ENCODE data around the gene BLCAP.
A peak's percentile ranks its signal among the peaks of the same experiment; 100 is the strongest.

Gene BLCAP

GRCh38 chr20:37530696-37531095 is 3.0 kb upstream of the BLCAP start:
- no peak for DNase-seq (ENCODE audit: low spot score)
- no peak for TF ChIP-seq CTCF (IDR thresholded peaks at IDR 0.05; ENCODE audit: extremely low read depth, insufficient read depth, missing control alignments)
- in situ Hi-C loops (cut with MboI; ENCODE audit: low pct_unique_long_range_greater_than_20kb, low sequenced_read_pairs, unreplicated experiment), result loop anchor here (5.0 kb wide), 1 partner anchor 263 kb away; no protein-coding TSS in a partner anchor

- in situ Hi-C loops (cut with MboI; ENCODE audit: low pct_unique_long_range_greater_than_20kb, low sequenced_read_pairs, unreplicated experiment), result loop anchor here (5.0 to 10.0 kb wide), 2 partner anchors 125 to 263 kb away; no protein-coding TSS in a partner anchor
- DNase-seq (ENCODE audit: low spot score), result no peak
- no peak for TF ChIP-seq CTCF (IDR thresholded peaks at IDR 0.05; ENCODE audit: extremely low read depth, insufficient read depth, missing control alignments)
These were observed 2.4 kb upstream of the BLCAP start for GRCh38 chr20:37529968-37530600.

- no peak for DNase-seq (ENCODE audit: low spot score)
- peak; percentile 12 for TF ChIP-seq CTCF (IDR thresholded peaks at IDR 0.05; ENCODE audit: extremely low read depth, insufficient read depth, missing control alignments)
- in situ Hi-C loops (cut with MboI; ENCODE audit: low pct_unique_long_range_greater_than_20kb, low sequenced_read_pairs, unreplicated experiment), result loop anchor here (10.0 kb wide), 1 partner anchor 125 kb away; no protein-coding TSS in a partner anchor
These were observed 1.7 kb upstream of the BLCAP start for GRCh38 chr20:37529214-37529967.

- DNase-seq (ENCODE audit: low spot score), result no peak
- no peak for TF ChIP-seq CTCF (IDR thresholded peaks at IDR 0.05; ENCODE audit: extremely low read depth, insufficient read depth, missing control alignments)
- in situ Hi-C loops (cut with MboI; ENCODE audit: low pct_unique_long_range_greater_than_20kb, low sequenced_read_pairs, unreplicated experiment), result loop anchor here (10.0 kb wide), 1 partner anchor 124 kb away; no protein-coding TSS in a partner anchor
These were observed 954 bp upstream of the BLCAP start for GRCh38 chr20:37528446-37529213.

- peak; percentile 8 for TF ChIP-seq CTCF (IDR thresholded peaks at IDR 0.05; ENCODE audit: extremely low read depth, insufficient read depth, missing control alignments)
- DNase-seq (ENCODE audit: low spot score), result no peak
- in situ Hi-C loops (cut with MboI; ENCODE audit: low pct_unique_long_range_greater_than_20kb, low sequenced_read_pairs, unreplicated experiment), result loop anchor here (10.0 kb wide), 1 partner anchor 122 kb away; no protein-coding TSS in a partner anchor
These were observed 638 bp downstream of the BLCAP start for GRCh38 chr20:37526839-37527637.
